Neural crest cell (in vitro differentiated cells): ENCODE results near the gene HOXA4. TPM values are rescaled to one million over a fixed set of nuclear protein-coding genes. Genes with fewer than 3 reads are reported as not detected.
A peak's percentile ranks its signal among the peaks of the same experiment; 100 is the strongest.

ENCODE experiments used
- DNase-seq: peaks from one replicate; pipeline ENCODE4 v3.0.0; 2021; ENCODE audit warnings: low read depth, mixed read lengths, low spot score
- H3K27ac Mint-ChIP-seq: one replicate; pipeline ENCODE4 v1.8.0; 2021; ENCODE audit warnings: mild to moderate bottlenecking, mixed read lengths; ENCODE audit not compliant: unreplicated experiment
- H3K27me3 Mint-ChIP-seq: 2 replicates; pipeline ENCODE4 v1.8.0; 2021; ENCODE audit warnings: low read depth, mild to moderate bottlenecking, mixed read lengths
- H3K36me3 Mint-ChIP-seq: 2 replicates; pipeline ENCODE4 v1.8.0; 2021; ENCODE audit warnings: low read depth, mild to moderate bottlenecking, mixed read lengths
- H3K4me1 Mint-ChIP-seq: 2 replicates; pipeline ENCODE4 v1.8.0; 2021; ENCODE audit warnings: mixed read lengths
- H3K4me3 Mint-ChIP-seq: one replicate; pipeline ENCODE4 v1.8.0; 2021; ENCODE audit warnings: mild to moderate bottlenecking, mixed read lengths
- H3K9me3 Mint-ChIP-seq: 2 replicates; pipeline ENCODE4 v1.8.0; 2021; ENCODE audit warnings: mixed read lengths
- total RNA-seq: library from RNA; stranded (reverse); gene quantifications from 2 replicates; pipeline ENCODE4 v1.2.1, GENCODE V29; 2021
- TF ChIP-seq, protein P1 (sequence below): fragments of 200-600 bp; sonication (generic); conservative IDR thresholded peaks from 2 replicates; pipeline ENCODE4 v1.5.0; 2021; ENCODE audit warnings: antibody characterized with exemption, mild to moderate bottlenecking

HOXA4 gene
- total RNA-seq, 1 donor from 2014 or later, result 0.68 TPM

DNA sequence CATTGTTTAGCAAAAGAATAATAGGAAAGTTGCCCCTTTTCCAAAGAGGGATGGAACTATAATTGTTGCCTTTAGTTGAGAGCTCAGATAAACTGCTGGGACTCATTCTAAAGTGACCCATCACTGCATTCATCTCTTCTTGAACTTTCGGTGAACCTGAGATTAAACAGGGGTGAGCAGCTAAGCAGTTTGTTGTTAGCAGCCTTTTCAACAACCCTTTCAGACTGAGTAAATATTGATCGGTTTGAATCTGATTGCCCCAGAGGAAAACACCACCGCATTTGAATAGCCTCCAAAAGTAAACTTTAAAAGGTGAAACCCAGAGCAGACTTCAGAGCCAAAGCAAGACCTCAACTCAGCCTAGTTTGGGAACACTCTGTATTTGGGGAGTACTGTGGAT lies 39.5 kb downstream of the HOXA4 start:
- peaks cover 9% of the 10 kb centered on the region for H3K36me3 Mint-ChIP-seq
- peaks cover 50% of the 10 kb centered on the region for H3K4me1 Mint-ChIP-seq
- peaks cover 81% of the 10 kb centered on the region for H3K27me3 Mint-ChIP-seq
- H3K4me3 Mint-ChIP-seq, result peak overlapping the region; percentile 21
- TF ChIP-seq, protein P1, sequence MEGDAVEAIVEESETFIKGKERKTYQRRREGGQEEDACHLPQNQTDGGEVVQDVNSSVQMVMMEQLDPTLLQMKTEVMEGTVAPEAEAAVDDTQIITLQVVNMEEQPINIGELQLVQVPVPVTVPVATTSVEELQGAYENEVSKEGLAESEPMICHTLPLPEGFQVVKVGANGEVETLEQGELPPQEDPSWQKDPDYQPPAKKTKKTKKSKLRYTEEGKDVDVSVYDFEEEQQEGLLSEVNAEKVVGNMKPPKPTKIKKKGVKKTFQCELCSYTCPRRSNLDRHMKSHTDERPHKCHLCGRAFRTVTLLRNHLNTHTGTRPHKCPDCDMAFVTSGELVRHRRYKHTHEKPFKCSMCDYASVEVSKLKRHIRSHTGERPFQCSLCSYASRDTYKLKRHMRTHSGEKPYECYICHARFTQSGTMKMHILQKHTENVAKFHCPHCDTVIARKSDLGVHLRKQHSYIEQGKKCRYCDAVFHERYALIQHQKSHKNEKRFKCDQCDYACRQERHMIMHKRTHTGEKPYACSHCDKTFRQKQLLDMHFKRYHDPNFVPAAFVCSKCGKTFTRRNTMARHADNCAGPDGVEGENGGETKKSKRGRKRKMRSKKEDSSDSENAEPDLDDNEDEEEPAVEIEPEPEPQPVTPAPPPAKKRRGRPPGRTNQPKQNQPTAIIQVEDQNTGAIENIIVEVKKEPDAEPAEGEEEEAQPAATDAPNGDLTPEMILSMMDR, result no peak
- peaks cover 3% of the 10 kb centered on the region for H3K9me3 Mint-ChIP-seq
- H3K27ac Mint-ChIP-seq, result no peak overlapping the region
- no peak for DNase-seq

DNA sequence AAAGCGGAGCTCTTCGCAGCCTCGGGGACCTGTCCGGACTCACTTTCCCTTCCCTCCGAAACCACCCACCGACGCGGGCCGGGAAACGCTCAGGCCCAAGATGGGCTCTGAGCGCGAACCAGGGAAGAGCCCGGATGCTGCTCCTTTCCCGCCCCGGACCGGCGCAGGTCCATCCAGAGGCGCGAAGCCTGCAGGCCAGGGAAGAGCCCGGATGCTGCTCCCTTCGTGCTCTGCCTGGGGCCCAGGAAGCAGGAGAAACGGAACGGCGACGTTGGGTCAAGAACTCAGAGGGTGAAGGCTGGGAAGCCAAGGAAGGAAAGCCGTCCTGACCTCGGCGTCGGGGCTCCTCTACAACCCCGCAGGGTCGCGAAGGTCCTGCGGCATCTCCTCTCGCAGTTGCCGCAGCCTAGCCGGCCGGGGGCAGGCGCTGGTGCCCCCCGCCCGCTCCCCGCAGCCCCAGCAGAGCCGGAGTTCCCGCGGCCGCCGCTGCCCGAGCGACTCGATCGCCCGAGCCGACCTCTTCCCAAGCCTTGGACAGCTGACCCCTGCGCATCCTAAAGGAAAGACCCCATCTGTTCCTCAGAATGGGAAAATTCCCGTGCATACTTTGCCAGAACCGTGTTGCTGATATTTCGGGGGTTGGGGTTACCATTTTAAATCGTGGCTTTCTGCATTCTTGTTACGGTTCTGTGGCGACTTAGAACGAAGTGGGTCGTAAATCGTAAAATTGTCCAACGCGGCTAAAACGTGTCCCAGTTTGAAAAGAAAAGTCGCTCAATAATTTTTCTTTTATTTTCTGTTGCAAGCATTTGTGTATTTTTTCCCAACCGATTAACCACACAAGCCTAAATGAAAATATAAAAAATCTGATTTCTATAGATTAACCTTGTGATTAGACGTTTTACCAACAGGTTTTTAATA lies 42.3 kb downstream of the HOXA4 start:
- Mint-ChIP-seq H3K36me3 (peaks cover 2% of the 10 kb centered on the region), H3K9me3 (peaks cover 3% of the 10 kb centered on the region), H3K27ac (no peak overlapping the region), H3K27me3 (peaks cover 57% of the 10 kb centered on the region), H3K4me1 (peaks cover 28% of the 10 kb centered on the region), H3K4me3 (no peak overlapping the region)
- DNase-seq, result no peak
- TF ChIP-seq, protein P1, result no peak

DNA sequence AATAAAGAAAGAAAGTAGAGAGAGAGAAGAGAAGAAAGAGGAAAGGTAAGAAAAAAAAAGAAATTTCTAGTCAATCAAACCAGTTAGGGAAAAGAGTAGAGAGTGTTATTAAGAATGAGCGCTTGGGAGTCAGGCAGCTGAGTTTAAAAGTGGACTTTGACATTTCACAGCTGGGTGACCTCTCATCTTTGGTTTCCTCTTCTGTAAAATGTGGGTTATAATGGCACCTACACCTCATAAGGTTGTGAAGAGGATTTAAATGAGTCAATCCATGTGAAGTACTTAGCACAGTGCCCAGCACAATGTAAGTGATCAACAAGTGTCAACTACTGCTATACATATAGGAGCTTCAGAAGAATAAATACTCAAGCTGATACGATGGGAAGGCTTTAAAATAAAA lies 46.9 kb downstream of the HOXA4 start:
- no peak overlapping the region for H3K4me3 Mint-ChIP-seq
- DNase-seq, result no peak
- H3K27ac Mint-ChIP-seq, result no peak overlapping the region
- no peaks in the 10 kb centered on the region for H3K36me3 Mint-ChIP-seq
- H3K4me1 Mint-ChIP-seq, result peaks cover 4% of the 10 kb centered on the region
- H3K9me3 Mint-ChIP-seq, result peaks cover 3% of the 10 kb centered on the region
- peaks cover 11% of the 10 kb centered on the region for H3K27me3 Mint-ChIP-seq
- TF ChIP-seq, protein P1, result no peak

DNA sequence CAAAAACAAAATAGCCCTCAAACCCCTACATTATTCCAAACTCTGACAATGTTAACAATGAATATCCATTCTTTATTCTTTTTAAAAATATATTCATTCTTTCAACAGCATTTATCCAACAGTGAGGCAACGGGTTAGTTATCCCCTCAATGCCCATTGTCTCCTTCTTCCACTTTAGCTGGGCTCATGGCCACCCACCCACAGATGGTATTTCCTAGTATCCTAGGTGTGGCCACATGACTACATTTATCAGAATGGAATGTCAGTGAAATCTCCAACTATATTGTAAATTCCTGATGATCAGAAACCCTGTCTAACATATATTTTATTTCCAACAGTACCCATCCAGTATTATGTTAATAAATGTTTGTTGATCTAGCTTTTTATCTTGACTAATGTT lies 48.4 kb downstream of the HOXA4 start:
- Mint-ChIP-seq H3K27ac (no peak overlapping the region), H3K36me3 (no peaks in the 10 kb centered on the region), H3K27me3 (peaks cover 6% of the 10 kb centered on the region), H3K4me1 (peaks cover 4% of the 10 kb centered on the region), H3K4me3 (no peak overlapping the region), H3K9me3 (no peaks in the 10 kb centered on the region)
- no peak for DNase-seq
- TF ChIP-seq, protein P1, result no peak

DNA sequence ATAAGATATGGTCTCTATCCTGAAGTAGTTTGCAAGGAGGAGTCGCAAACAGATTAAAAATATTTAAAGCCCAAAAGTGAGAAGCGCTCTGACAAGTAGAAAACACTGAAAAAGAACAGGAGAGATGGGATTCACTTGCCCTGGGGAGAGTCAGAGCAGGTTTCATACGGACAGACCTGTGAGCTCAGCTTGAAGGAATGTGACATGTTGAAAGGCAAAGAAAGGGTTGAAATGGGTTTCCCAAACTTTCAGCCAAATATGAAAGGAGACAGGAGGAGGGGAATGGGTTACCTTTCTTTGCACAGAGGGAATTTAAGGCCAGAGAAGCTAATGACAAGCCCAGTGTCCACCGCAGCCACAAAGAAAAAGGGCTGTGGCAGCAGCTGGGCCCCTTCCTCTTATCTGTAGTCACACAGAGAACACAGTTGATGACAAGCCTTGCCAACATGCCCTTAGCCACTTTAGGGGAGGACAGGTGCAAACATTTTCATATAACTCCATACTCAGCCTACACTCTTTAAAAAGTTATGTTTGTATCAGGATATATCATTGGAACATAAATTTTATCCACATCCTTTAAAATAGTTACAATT lies 49.6 kb downstream of the HOXA4 start:
- Mint-ChIP-seq H3K36me3 (no peaks in the 10 kb centered on the region), H3K4me1 (peaks cover 4% of the 10 kb centered on the region), H3K9me3 (peaks cover 3% of the 10 kb centered on the region), H3K4me3 (no peak overlapping the region), H3K27ac (no peak overlapping the region), H3K27me3 (peaks cover 2% of the 10 kb centered on the region)
- TF ChIP-seq, protein P1, result no peak
- no peak for DNase-seq
